ENCODE results near the gene FGF16. TPM values are rescaled to one million over a fixed set of nuclear protein-coding genes. Genes with fewer than 3 reads are reported as not detected.

Gene FGF16
- total and polyA plus RNA-seq, 10 of the 15 experiments (the other 5 are each of a cell fraction or from before 2014, with no cell fraction given), result not detected

GRCh38 chrX:77431227-77431626 lies 16.0 kb upstream of the FGF16 start:
- H3K4me1 ChIP-seq (ENCODE audit: control insufficient read depth, insufficient read depth, low read length), result no peaks in the 10 kb centered on the region
- H3K27me3 ChIP-seq (replicated peaks in 1 of 2; ENCODE audit: control insufficient read depth in 2 of 2, insufficient read depth in 2 of 2, low read length in 1 of 2), result no peaks in the 10 kb centered on the region
- ChIA-PET POLR2A (interaction anchor here (0.6 kb wide), 1 partner anchor 250 kb away, joined by 5 read pairs; no protein-coding TSS in a partner anchor), CTCF (interaction anchor here (0.6 kb wide), 1 partner anchor 595 kb away, joined by 3 read pairs; no protein-coding TSS in a partner anchor), RAD21 (ENCODE audit: unreplicated experiment) (no interaction called here), SMC1A (ENCODE audit: uncharacterized antibody, unreplicated experiment) (no interaction called here)
- 35% methylated on average over 5 of the region's 5 CpGs for WGBS (ENCODE audit: insufficient coverage, insufficient replicate concordance, low lambda C conversion rate, missing lambda C conversion rate)
- no peak overlapping the region for H2AFZ ChIP-seq (ENCODE audit: control insufficient read depth, low read depth, low read length)
- ATAC-seq (no peak), DNase-seq (ENCODE audit: low read depth, low spot score) (no peak), FAIRE-seq (no peak)
- H3K27ac ChIP-seq (ENCODE audit: control insufficient read depth, insufficient read depth), result no peak overlapping the region
- no TSS peak for BruUV-seq (replicated peaks)
- no peaks in the 10 kb centered on the region for H3K79me2 ChIP-seq (ENCODE audit: control insufficient read depth, insufficient read depth, low read length)
- no peak overlapping the region for H3K4me3 ChIP-seq
- in situ Hi-C loops (cut with MboI), result no loop called here
- H3K36me3 ChIP-seq (ENCODE audit: control insufficient read depth in 2 of 2, insufficient read depth in 2 of 2, low read length in 1 of 2), result no peaks in the 10 kb centered on the region
- no peak overlapping the region for H3K9ac ChIP-seq (ENCODE audit: control insufficient read depth, insufficient read depth, low read length)
- no peaks in the 10 kb centered on the region for H4K20me1 ChIP-seq (ENCODE audit: control insufficient read depth, insufficient read depth)
- H3K9me3 ChIP-seq (replicated peaks; ENCODE audit: control insufficient read depth, insufficient read depth, low read length), result no peaks in the 10 kb centered on the region
- intact Hi-C loops (cut with micrococcal nuclease; ENCODE audit: unreplicated experiment), result no loop called here
- H3K4me2 ChIP-seq (ENCODE audit: control insufficient read depth, insufficient read depth), result no peak overlapping the region
- TF ChIP-seq ZNF24 (IDR thresholded peaks at IDR 0.05) (no peak), NFYB (IDR thresholded peaks at IDR 0.05; ENCODE audit: insufficient read depth, low read depth, low read length) (no peak), ZBED1 (IDR thresholded peaks at IDR 0.05; ENCODE audit: borderline replicate concordance) (no peak), NR2C1 (IDR thresholded peaks at IDR 0.05) (no peak), MXI1 (IDR thresholded peaks at IDR 0.05; ENCODE audit: low read depth, low read length) (no peak), SMC3 (IDR thresholded peaks at IDR 0.05; ENCODE audit: borderline replicate concordance, low read length) (no peak), NRF1 (conservative IDR thresholded peaks at IDR 0.05; ENCODE audit: low read depth, low read length) (no peak), ATF2 (IDR thresholded peaks at IDR 0.05; ENCODE audit: low read length) (no peak), CREM (IDR thresholded peaks at IDR 0.05; ENCODE audit: low read depth) (no peak), NR2C2 (IDR thresholded peaks at IDR 0.05; ENCODE audit: borderline replicate concordance, control insufficient read depth, insufficient read length, low read depth) (no peak), SMARCA5 (IDR thresholded peaks at IDR 0.05) (no peak), ZBTB33 (IDR thresholded peaks at IDR 0.05) (no peak)
- TF ChIP-seq, protein P1, sequence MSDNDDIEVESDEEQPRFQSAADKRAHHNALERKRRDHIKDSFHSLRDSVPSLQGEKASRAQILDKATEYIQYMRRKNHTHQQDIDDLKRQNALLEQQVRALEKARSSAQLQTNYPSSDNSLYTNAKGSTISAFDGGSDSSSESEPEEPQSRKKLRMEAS (IDR thresholded peaks at IDR 0.05; ENCODE audit: low read depth, low read length), result no peak
- TF ChIP-seq, protein P2, sequence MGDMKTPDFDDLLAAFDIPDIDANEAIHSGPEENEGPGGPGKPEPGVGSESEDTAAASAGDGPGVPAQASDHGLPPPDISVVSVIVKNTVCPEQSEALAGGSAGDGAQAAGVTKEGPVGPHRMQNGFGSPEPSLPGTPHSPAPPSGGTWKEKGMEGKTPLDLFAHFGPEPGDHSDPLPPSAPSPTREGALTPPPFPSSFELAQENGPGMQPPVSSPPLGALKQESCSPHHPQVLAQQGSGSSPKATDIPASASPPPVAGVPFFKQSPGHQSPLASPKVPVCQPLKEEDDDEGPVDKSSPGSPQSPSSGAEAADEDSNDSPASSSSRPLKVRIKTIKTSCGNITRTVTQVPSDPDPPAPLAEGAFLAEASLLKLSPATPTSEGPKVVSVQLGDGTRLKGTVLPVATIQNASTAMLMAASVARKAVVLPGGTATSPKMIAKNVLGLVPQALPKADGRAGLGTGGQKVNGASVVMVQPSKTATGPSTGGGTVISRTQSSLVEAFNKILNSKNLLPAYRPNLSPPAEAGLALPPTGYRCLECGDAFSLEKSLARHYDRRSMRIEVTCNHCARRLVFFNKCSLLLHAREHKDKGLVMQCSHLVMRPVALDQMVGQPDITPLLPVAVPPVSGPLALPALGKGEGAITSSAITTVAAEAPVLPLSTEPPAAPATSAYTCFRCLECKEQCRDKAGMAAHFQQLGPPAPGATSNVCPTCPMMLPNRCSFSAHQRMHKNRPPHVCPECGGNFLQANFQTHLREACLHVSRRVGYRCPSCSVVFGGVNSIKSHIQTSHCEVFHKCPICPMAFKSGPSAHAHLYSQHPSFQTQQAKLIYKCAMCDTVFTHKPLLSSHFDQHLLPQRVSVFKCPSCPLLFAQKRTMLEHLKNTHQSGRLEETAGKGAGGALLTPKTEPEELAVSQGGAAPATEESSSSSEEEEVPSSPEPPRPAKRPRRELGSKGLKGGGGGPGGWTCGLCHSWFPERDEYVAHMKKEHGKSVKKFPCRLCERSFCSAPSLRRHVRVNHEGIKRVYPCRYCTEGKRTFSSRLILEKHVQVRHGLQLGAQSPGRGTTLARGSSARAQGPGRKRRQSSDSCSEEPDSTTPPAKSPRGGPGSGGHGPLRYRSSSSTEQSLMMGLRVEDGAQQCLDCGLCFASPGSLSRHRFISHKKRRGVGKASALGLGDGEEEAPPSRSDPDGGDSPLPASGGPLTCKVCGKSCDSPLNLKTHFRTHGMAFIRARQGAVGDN (IDR thresholded peaks at IDR 0.05), result no peak
